GM10847 (cell line): ENCODE measurements around the gene VPS52.

Experiments
- POLR2A ChIP-seq: IDR thresholded peaks from 2 replicates; pipeline ENCODE4 v1.6.1; 2011; ENCODE audit not compliant: insufficient read length; ENCODE audit errors: extremely low read depth

VPS52 gene

GRCh38 chr6:33271468-33272274, at the start of gene VPS52, which contains the start of gene RPS18:
VPS52 (minus strand) TSS chr6:33271876; CDS start chr6:33271675, 201 bp downstream.
RPS18 (plus strand) TSS chr6:33272075; CDS start chr6:33272120, 45 bp downstream.
- peak; percentile 99 for TF ChIP-seq POLR2A

GRCh38 chr6:33321227-33321626, 49.6 kb upstream of the VPS52 start:
- TF ChIP-seq POLR2A, result no peak

GRCh38 chr6:33320315-33321181, 48.9 kb upstream of the VPS52 start:
- TF ChIP-seq POLR2A, result no peak

- no peak for TF ChIP-seq POLR2A
Observed at GRCh38 chr6:33319939-33320314, 48.3 kb upstream of the VPS52 start.

GRCh38 chr6:33318426-33319073, 46.9 kb upstream of the VPS52 start:
- no peak for TF ChIP-seq POLR2A

- TF ChIP-seq POLR2A, result peak; percentile 27
Observed at GRCh38 chr6:33317669-33318425, 46.2 kb upstream of the VPS52 start, which contains the start of gene ZBTB22. ZBTB22 (minus strand) TSS chr6:33317744; CDS start chr6:33316916, 828 bp downstream.

- TF ChIP-seq POLR2A, result no peak
Observed at GRCh38 chr6:33317419-33317668, 45.7 kb upstream of the VPS52 start.

GRCh38 chr6:33316603-33317418, 45.1 kb upstream of the VPS52 start:
- TF ChIP-seq POLR2A, result no peak

GRCh38 chr6:33315793-33316602, 44.3 kb upstream of the VPS52 start:
- no peak for TF ChIP-seq POLR2A

- TF ChIP-seq POLR2A, result no peak
Observed at GRCh38 chr6:33314943-33315792, 43.5 kb upstream of the VPS52 start.

- TF ChIP-seq POLR2A, result no peak
Observed at GRCh38 chr6:33314515-33314942, 42.9 kb upstream of the VPS52 start.
